ENCODE measurements around the gene SLC23A1.
"Not testable (repeated sequence)": the region's sequence is repeated elsewhere in the genome, so short reads cannot be mapped to it uniquely, and the experiment has no call there.

The SLC23A1 gene

DNA sequence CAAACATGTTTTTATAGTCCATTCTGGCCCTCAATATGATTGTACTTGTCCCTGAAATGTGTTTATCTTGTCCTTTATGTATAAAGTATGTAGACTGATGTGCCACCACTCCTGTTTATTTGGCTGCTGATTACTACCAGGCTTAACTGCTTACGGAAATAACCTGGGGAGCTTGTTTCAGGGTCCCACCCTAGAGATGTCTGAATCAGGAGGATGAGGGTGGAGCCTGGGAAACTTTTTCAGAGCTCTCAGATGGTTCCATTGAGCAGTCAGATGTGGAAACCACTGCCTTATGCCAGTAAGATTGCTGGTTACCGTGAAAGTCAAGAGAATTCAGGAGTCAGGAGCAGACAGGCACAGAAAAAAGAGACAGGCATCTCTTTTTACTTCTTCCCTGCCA, 19.2 kb downstream of the SLC23A1 start:
- DNase-seq = no peak

DNA sequence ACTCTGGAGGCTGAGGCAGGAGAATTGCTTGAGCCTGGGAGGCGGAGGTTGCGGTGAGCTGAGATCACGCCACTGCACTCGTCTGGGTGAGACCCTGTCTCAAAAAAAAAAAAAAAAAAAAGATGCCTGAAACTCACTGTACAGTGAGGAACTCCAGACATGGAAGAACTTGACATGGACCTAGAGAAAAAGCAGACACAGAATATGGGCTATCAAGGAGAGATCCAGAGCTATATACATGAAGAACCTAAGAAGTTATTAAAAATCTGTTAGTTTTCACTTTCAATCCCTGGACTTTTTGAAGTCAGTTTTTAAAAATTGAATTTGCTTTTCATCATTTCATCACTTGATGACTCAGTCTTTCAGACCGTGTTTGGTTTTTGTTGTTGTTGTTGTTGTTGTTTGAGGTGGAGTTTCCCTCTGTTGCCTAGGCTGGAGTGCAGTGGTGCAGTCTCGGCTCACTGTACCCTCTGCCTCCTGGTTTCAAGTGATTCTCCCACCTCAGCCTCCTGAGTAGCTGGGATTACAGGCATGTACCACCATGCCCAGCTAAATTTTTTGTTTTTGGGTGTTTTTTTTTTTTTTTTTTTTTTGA, 21.2 kb downstream of the SLC23A1 start:
- DNase-seq = no peak

DNA sequence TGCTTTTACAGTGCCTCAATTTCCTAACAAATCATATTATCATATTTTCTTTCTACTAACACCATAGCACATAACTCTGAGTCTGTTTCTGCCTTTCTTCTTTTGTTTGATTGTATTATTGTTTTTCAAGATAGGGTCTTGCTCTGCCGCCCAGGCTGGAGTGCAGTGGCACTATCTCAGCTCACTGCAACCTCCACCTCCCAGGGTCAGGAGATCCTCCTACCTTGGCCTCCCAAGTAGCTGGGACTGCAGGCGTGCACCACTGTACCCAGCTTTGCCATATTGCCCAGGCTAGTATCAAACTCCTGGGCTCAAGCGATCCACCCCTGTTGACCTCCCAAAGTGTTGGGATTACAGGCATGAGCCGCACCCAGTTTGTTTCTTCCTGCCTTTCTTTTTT, 22.7 kb downstream of the SLC23A1 start:
- DNase-seq = no peak

DNA sequence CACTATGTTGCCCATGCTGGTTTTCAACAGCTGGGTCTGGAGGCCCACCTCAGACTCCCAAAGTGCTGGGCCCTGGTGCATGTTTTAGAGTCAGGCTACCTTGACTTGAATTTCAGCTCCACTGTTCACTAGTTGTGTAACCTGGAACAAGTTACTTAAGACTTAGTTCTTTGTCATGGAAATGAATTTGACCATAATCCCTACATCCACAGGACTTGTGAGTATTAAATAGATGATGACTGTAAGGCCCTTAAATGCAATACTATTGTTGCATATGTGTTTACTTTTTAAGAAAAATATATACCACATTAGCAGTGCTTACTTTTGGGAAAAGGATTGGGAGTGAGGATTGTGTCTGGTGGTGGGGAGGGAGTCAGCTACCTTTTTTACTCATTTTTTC, 25.0 kb downstream of the SLC23A1 start:
- no peak for DNase-seq

DNA sequence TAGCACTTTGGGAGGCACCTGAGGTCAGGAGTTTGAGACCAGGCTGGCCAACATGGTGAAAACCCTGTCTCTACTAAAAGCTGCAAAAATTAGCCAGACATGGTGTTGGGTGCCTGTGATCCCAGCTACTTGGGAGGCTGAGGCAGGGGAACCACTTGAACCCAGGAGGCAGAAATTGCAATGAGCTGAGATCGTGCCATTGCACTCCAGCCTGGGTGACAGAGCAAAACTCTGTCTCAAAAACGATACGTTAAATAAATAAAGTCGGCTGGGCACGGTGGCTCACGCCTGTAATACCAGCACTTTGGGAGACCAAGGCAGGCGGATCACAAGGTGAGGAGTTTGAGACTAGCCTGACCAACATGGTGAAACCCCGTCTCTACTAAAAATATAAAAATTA, 27.2 kb downstream of the SLC23A1 start:
- DNase-seq = not testable (repeated sequence)

DNA sequence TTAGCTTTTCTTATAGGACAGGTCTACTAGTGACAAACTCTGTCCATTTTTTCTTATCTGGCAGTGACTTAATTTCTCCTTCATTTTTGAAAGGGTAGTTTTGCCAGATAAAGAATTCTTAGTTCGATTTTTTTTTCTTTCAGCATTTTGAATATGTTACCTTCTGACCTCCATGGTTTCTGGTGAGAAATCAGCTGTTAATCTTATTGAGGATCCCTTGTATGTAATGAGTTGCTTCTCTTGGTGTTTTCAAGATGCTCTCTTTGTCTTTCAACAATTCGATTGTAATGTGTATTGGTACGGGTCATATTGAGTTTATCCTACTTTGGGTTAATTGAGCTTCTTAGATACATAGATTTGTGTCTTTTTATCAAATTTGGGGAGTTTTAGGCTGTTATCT, 28.9 kb downstream of the SLC23A1 start:
- no peak for DNase-seq

DNA sequence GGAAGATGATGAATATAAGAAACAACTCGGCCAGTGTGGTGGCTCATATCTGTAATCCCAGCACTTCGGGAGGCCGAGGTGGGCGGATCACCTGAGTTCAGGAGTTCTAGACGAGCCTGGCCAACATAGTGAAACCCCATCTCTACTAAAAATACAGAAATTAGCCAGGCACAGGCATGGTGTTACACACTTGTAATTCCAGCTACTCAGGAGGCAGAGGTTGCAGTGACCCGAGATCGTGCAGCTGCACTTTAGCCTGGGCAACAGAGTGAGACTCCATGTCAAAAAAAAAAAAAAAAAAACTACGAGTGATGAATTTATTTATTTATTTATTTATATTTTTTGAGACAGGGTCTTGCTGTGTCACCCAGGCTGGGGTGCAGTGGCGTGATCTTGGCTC, 35.2 kb downstream of the SLC23A1 start:
- DNase-seq = not testable (repeated sequence)

DNA sequence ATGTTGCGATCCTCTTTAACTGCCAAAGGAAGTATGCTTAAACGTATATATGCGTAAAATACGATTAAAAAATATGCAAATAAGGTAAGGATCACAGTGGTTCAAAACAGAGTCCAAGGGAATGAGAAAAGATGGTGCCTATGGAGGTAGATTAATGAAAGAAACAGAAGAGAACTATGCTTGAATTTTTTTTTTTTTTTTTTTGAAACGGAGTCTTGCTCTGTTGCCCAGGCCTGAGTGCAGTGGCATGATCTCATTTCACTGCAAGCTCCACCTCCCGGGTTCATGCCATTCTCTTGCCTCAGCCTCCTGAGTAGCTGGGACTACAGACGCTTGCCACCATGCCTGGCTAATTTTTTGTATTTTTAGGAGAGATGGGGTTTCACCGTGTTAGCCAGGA, 37.7 kb downstream of the SLC23A1 start:
- DNase-seq = not testable (repeated sequence)

DNA sequence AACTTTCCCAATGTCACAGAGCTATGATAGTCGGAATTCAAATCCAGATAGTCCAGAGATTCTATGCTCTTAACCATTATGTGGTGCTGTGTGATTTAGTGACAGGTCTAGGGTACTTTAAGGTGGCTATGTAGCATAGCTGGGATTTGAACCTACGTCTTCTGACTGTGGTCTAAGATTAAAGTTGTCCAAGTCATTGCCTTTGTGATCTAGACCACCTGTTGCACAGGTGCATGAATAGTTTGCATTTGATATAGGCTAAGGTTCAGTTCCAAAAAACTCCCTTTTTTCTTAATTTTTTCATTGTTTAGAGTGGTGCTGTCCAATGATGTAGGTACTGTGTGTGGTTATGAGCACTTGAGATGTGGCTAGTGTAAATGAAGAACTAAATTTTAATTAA, 38.9 kb downstream of the SLC23A1 start:
- no peak for DNase-seq

DNA sequence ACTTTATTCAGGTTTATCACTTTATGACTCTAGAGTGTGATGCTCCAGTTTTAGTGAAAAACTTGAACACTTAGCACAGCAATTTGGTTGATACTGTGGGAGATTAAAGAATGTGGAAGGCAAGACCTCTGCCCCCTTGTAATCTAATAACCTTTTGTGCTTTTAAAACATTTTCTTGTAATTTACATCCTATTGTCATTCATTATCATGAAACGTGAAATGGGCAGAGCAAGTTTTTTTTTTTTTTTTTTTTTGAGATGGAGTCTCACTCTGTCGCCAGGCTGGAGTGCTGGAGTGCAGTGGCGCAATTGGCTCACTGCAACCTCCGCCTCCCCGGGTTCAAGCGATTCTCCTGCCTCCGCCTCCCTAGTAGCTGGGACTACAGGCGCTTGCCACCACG, 39.6 kb downstream of the SLC23A1 start:
- DNase-seq = no peak

DNA sequence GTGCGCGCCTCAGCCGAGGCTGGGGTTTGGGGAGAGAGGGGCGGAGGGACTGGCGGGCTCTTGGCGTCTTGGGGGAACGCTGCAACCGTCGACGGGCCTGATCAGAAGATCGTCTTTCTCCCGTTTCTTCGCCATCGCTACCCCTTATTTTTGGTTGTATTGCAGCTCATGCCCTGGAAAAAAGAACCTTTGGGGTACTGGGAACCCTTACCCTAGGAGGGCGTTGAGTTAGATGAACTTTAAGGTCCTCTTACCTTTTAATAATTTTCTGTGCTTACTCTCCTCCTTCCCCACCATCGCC, 40.7 kb downstream of the SLC23A1 start:
- DNase-seq = peak in 1 of 4 experiments; percentile 58

DNA sequence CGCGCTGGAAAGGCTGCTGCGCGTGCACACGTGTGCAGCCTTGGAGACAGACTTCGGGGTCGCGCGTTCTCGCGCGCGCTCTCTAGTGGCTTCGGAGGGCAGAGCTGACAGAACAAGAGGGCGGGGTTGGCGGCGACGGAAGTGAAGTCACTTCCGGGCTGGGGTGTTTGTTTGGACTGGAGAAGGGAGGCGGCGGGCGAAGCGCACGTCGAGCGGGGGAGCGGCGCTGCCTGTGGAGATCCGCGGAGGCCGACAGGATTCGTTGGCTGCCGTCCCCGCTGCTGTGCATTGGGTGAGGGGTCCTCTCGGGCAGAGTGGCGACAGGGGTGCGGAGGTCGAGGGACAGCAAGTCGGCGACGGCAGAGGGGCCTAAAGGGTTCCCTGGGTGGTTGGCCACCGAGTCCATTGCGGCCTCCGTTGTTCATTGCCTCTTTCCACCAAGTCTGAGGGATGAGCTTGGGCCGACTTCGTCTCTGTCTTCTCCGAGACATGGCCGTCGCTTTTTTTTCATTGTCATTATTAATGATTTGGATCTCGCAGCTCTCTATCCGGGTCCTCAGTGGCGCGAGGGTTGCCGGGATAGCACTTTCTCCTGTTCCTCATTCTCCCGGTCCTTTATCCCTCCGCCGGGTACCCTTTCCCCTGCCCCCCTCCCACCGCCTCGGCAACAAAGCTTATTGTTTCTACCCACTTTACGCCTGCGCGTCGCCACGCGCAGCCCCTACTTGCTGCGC, 41.2 kb downstream of the SLC23A1 start, which contains the start of gene PAIP2:
TSS of gene PAIP2 (plus strand) at position 166 of the 734 bp plus-strand sequence. CDS start 21,931 bp downstream, outside the sequence.
- peak; percentile 90 to 96 (median 94) for DNase-seq

DNA sequence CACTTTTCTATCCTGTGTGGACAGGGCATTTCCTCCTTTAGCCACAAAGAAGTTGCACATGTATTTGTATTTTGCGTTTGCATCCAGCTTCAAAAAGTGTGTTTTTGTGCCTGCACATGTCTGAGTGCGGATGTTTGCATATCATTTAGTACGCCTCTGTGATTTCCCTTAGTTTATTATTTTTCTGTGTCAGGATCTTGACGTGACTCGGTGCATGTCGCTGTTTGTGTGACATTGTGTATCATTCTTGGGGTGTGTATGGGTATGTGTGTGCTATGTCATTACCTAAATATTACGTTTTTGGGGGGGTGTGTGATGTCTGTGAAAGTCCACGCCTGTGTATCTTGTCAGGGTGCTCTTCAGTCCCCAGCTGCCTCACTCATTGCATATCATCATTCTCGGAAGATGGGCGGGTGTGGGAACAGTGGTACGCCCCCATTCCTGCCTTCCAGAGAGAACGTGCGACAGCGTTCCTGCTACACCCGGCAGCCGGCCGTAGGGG, 41.9 kb downstream of the SLC23A1 start:
- no peak for DNase-seq

DNA sequence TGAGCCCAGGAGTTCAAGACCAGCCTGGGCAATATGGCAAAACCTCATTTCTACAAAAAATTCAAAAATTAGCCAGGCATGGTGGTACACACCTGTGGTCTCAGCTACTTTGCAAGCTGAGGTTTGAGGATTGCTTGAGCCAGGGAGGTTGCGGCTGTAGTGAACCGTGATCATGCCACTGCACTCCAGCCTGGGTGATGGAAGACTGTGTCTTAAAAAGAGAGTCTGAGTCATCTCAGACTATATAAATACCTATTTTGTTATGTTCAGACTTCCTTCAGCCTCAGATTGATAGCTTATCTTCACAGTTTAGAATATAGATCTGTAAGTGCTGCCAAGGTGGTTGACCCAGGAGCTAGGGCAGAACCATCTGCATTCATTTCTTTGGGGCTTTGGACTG, 43.0 kb downstream of the SLC23A1 start:
- DNase-seq = no peak

DNA sequence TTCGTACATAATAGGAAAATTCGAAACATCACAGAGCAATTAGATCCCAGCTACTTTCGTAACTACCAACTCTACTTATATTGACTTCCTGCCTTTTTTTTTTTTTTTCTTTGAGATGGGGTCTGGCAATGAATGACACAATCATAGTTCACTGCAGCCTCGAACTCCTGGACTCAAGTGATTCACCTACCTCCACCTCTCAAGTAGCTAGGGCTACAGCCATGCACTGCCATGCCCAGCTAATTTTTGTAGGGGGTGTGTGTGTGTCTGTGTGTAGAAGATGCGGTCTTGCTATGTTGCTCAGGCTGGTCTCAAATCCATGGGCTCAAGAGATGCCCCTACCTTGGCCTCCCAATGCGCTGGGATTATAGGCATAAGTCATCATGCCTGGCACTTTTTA, 47.3 kb downstream of the SLC23A1 start:
- no peak for DNase-seq

Measured in activated CD4-positive, CD25-positive, alpha-beta regulatory T cell (primary cell).